Measurements from ENCODE around the gene EFCAB10.

The EFCAB10 gene

DNA sequence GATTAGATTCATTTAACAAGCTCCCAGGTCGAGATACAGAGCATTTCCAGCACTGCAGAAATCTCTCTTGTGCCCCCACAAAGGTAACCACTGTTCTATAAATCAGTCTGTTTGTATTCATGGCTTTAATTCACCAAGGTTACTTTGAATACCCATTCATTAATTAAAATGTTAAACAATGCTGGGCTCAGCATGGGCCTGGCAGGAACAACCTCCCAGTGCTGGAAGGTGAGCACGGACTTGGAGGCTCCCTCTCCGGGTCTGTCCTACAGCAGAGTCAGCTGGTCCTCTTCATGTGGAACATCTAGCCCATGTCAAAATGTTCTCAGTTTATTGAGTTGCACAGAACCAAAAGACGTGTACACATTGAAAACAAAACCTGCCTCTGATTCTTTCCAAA, 15.6 kb upstream of the EFCAB10 start:
- no peak for DNase-seq

DNA sequence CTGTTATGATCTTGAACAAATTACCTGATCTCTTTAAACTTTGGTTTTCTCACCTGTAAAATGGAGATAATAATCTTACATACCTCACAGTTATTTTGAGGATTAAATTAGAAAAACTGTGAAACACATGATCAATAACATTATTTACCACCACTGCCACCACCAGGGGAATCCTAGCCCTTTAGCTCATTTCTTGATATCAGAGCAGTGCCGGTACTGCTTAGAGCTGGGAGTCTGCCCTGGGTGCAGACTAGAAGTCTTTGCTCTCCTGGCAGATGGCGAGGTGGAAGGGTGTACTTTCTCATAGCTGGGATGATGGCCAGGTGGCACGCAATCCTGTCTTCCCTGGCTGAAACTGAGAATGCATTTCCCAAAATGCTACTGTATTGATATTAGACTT, 12.7 kb upstream of the EFCAB10 start:
- no peak for DNase-seq

DNA sequence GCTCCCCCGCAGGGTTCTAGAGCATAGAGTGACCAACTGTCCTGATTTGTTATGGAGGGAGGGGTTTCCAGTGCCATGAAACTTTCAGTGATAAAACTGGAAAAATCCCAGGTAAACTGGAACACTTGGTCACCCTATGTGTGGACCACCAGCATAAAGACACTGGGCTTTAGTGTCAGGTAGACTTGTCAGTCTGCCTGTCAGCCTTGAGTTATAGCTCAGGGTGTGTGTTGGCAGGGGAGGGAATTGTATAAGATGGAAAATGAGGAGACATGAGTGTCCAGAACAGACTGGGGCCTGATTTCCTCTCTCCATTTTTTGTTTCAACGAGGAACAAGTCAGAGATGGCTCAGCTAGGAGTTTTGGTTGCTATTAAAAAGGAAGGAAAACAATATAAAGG, 10.2 kb upstream of the EFCAB10 start:
- DNase-seq: no peak

DNA sequence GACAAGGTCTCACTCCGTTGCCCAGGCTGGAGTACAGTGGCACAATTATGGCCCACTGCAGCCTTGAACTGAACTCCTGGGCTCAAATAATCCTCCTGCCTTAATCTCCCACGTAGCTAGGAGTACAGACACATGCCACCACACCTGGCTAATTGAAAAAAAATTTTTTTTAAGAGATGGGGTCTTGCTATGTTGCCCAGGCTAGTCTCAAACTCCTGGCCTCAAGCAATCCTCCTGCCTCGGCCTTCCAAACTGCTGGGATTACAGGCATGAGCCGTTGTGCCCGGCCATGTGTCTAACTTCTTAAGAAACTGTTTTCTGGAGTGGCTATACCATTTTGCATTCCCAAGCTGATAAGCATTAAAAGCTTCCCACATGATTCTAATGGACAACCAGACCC, 9.5 kb upstream of the EFCAB10 start:
- DNase-seq: no peak

DNA sequence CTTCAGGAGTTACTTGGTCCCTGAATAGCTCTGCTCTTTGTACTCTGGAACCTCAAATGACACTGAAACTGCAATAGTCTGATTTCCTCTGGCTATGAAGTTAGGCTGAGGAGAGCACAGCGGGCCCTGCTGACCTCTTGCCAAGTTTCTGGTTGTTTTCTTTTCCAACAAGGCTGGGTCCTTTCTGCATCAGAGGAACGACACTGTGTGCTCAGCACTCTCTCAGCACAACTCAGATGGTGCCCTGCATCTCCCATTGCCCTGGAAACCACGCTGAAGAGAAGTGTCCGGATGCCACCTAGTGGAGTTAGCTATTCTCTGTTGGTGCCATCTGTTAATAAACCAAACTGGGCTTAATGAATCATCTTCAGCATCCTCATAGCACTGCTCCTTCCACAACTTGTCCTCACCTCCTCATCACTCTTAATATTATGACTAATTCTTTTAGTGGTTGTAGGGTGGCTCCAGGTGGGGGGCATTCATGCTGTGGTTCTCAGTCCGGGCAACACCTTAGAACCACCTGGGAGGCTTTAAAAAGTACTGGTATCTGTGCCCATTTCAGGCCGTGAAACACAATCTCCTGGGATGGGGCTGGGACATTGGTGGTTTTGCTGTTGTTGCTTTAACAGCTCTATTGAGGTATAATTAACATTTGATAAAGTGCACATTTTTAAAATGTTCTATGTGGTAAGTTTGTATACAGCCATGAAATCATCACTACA, 8.2 kb upstream of the EFCAB10 start:
- DNase-seq: no peak

DNA sequence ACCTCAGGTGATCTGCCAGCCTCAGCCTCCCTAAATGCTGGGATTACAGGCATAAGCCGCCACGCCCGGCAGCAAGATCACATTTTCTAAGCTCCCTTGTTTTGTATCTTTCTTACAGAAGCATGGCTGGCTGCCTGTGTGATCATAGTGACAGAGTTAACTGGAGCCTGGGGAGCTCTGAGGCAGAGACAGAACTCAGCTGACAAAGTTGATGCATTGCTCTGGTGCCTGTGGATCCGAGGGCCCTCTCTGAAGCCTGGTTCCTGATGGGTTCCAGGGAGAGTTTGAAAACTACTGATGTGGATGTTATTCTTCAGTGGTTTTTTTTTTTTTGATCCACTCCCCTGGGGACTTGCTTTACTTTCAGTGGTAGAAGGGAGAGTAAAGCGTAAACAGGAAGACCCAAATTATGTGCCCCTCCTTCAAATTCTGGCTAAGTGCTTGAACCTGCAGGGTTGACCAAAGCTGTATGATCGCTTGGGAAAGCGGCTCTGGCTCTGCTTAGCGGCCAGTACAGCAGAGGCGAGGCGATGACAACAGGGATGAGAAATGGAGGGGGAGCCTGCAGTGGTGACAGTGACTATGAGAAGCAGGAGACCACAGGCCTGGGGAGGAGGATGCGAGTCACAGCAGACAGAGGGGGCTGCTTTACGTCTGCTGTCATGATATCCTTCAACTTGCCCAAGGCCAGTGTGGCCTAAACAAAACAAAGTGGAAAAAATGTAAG, 6.8 kb upstream of the EFCAB10 start:
- no peak for DNase-seq

DNA sequence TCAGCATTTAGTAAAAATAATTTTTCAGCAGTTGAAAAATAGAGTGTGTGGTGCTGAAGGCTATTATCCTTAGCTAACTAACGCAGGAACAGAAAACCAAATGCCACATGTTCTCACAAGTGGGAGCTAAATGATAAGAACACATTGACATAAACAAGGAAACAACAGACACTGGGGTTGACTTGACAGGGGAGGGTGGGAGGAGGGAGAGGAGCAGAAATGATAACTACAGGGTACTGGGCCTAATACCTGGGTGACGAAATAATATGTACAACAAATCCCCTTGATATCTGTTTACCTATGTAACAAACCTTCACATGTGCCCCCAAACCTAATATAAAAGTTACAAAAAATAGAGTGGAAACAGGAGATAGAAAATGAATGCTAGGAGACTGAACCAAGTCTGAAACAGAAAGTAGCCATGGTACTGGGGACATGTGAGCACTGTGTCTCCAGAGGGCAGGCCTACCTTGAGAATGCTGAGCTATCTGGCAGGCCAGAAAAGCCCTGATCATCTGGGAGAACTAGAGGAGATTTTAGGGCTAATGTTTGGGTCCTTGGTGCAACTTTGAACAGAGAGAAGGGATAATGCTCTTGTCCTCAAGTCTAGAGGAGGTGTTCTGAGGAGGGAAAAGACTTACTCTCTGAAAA, 4.7 kb upstream of the EFCAB10 start:
- DNase-seq: no peak

DNA sequence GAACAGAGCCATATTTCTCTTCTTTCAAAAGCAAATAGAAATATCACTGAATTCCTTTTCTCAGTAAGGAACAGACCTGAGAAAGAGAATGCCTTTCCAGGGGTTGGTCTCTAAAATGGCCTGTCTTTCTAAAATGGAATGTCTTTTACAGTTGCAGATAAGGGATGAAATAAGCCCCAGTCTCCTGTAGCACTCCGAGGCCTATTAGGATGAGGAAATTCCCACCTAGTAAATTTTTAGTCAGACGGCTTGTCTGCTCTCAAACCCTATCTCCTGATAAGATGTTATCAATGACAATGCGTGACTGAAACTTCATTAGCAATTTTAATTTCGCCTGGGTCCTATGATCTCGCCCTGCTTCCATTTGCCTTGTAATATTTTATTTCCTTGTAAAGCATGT, 2.9 kb upstream of the EFCAB10 start:
- DNase-seq: no peak

DNA sequence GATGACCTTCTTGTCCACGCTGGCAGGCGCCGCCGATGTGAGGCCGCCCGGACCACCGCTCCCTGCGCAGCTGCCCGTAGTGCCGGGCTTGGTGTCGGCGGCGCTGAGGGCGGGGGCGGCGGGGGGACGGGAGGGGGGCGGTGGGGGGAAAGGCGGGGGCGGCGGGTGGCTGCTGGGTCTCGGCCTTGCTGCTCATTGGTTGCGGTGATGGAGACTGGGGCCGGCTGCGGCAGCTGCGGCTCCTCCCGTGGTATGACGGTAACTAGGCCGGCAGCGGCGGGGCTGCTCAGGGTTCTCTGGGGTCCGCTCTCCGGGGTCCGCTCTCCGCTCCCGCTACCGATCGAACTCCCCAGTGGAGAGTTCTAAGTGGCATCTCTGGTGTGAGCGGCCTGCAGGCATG, 1.8 kb upstream of the EFCAB10 start:
- DNase-seq: no peak

DNA sequence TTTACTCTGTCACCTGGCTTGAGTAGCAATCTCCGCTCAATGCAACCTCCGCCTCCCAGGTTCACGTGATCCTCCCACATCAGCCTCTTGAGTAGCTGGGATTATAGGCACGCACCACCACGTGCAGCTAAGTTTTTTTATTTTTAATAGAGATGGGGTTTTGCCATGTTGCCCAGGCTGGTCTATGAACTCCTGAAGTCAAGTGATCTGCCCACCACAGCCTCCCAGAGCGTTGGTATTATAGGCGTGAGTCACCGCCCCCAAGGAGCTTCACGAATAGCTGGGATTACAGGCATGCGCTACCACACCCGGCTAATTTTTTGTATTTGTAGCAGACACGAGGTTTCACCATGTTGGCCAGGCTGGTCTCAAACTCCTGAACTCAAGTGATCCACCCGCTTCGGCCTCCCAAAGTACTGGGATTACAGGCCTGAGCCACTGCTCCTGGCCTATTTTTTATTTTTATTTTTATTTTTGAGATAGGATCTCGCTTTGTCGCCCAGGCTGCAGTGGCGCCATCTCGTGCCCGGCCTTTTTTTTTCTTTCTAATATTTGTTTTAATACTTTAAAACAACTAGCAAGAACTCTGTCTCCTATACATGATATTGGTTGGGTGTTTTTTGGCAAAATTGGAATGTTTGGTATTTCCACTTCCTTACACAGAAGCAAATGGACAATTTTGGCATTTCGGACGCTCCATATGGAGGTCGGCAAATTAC, 1.1 kb downstream of the EFCAB10 start:
- no peak for DNase-seq

DNA sequence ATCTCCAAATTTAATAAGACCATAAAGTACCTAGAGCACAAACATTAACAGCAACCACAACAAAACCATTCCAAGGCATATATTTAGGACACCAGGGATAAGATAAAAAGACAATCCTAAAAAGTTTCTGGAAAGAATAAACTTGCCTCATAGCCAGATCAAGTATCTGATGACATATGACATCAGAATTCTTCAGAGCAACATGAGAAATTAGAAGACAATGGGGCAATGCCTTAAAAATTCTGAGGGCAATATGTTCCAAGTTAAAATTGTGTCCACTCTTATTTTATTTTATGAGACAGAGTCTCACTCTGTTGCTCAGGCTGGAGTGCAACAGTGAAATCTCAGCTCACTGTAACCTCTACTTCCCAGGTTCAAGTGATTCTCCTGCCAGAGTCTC, 2.8 kb downstream of the EFCAB10 start:
- no peak for DNase-seq

DNA sequence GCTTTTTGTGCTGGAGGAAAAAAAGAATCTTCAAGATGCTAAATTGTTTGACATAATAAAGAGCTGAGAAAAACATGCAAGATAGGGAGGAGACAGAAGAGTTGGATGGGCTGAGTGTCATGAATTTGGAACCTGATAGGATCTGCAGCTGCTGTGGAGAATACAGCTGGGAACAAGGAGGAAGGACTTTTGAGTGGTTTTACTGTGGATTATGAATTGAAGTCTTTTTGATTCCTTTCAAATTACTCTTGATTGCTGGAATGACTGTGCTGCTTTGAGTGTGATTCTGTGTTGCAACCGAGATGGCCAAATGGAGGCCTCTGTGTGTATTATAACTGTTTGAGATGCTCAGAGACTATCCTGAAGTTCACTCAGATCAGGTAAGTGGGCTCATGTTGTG, 4.0 kb downstream of the EFCAB10 start:
- DNase-seq: no peak

DNA sequence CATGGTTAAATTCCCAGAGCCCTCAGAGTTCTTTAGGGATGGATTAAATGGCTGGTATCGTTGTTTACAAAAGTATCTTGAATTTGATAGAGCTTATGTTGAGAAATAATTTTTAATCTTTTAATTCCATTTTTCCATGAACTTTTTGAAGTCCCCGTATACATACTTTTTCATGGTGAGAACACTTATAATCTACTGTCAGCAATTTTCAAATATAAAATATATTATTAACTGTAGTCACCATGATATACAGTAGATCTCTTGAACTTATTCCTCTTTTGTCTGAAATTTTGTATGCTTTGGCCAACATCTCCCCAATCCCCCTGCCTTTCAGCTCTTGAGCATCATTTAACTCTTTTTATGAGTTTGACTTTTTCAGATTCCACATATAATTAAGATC, 9.4 kb downstream of the EFCAB10 start:
- no peak for DNase-seq

DNA sequence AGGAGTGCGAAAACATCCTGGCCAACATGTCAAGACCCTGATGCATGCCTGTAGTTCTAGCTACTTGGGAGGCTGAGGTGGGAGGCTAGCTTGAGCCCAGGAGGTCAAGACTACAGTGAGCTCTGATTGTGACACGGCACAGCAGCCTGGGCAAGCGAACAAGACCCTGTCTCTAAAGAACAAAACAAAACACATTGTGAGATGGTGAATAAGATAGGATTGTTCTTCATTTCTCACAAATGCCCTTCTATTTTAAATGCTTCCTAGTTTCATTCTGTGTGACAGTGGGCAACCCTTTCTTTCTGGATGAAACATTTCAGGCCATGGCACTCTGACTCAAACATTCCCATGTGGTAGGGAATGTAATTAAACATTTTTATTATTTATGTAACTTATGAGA, 13.5 kb downstream of the EFCAB10 start:
- no peak for DNase-seq

DNA sequence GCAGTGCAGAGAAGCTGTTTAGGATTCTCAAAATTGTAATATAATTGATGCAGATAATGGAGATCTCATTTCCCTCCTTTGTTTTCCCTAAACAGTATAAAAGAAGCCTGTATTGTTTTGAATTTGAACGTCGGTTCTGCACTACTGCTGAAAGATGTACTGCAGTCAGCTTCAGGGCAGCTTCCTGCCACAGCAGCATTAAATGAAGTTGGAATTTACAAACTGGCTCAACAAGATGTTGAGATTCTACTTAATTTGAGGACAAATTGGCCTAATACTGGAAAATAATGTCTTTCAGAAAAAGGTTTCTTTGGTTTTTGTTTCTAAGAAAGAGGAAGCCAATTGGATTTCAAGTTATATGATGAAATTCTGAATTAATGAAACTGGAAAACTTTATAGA, 14.3 kb downstream of the EFCAB10 start:
- no peak for DNase-seq

DNA sequence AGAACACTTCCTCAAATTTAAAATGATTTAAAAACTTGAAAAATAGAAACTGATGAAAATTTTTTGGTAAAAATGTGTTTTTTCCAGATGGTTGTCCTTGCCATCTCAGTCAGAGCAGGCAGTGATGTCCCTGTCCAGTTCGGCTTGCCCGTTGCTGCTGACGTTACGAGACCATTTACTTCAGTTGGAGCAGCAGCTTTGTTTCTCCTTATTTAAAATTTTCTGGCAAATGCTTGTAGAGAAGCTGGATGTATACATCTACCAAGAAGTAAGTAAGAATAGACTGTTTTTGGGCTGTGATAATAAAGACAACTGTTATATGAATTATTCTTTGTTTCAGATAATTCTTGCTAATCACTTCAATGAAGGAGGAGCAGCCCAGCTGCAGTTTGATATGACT, 16.1 kb downstream of the EFCAB10 start:
- DNase-seq: no peak

DNA sequence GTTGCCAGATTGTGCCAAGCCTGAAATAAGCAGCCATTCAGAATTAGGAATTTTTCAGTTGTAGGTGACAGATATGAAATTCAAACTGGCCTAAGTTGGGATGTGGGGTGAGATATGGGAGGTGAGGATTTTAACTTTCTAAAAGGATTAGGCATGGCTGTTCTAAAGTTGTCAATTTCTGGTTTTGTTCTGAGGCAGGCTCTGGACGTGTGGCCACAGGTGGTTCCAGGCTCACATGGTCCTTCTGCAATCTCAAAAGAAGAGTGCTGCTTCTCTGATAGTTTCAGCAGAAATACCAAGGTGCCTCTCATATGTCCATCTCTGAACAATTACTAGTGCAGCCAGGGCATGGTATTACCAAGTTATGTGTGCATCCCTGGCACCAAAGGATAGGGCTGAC, 21.4 kb downstream of the EFCAB10 start:
- DNase-seq: no peak

DNA sequence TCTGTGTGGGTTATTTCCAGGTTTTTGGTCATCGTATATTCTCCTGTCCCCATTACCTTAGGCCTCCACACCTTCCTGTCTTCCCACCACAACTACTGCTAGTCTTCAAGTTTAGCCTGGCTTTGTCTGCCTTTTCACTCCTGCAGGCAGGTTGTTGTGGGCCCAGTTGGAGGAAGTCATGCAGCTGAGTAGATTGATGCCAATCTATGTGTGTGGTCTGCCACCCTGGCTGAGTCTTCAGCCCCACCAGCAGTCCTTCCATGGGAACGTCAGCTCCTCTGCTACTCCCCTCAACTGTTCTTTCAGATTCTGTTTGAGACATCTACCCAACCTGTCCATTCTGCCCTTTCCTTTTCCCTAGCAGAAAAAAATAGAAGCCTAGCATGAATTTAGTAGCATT, 43.0 kb downstream of the EFCAB10 start:
- no peak for DNase-seq

DNA sequence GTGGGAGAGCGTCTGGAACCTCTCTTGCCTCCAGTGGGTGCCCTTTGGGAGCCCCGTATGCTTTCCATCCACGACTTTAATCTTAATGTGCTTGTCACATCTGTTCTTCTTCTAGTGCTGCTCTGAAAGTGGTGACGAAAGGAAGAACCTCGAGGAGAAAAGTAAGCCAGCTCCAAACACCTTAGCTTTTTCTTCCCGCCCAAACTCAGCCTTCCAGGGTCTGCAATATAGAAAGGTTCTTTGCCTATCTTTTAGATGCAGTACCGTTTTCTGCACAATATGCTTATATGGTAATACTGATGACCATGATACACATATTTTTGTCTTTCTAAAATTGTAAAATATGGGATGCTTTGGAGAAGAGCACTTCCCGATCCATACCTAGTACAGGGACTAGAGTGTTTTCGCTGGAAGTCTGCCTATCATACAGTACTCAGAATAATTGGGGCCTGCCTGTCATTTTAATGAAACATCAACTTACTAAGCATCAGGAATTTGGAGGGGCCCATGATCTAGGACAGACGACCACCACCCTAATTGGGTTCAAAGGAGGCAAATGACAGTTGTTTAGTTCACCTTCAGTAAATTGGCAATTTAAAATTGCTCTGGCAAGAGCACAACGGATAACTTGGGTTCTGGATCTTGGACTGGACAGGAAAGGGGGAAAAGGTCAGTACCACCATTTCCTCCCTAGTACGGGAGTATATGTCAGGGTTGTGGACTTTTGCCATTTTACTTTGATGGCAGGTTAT, 48.4 kb downstream of the EFCAB10 start:
- DNase-seq: no peak

DNA sequence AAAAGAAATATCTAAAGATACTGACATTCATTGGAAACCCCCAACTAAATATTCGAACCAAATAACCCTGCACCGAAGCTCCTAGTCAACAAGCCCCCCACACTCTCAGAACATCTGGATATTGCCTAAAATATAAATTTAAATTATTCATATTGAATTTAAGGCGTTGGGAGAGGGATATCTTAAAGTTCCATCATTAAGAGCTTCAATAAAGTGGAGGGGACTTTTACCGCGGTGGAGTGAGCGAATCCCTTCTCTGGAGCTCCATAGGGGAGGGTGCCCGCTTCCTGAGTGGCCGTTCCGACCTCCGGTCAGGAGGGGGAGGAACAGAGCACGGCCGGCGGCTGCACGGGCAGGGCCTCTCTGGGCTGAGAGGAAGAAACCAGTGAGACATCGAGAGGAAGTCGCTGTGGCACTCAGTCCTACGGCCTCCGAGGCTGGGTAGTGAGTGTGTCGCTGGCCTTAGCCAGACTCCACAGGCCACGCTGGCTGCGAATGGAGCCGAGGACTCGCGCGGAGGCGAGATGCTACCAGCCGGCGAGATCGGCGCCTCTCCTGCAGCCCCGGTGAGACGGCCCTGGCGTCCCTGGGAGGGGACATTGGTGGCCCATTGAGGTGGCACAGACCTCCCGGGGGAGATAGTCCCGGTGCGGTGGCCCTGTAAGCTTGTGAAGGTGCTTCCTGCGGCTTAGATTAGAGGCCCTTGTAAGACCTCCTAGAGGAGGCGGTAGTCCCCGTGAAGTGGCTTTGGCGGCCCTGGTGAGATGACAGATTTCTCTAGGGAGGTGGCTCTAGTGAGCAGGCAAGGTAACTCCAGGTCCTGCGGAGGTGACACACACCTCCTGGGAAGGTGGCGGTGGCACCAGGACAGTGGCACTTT, 49.3 kb downstream of the EFCAB10 start, which contains the start of gene RINT1:
RINT1 (plus strand) TSS at position 410 of the 880 bp plus-strand sequence; CDS start at position 525, 115 bp downstream.
- peak; percentile 68 for DNase-seq

DNA sequence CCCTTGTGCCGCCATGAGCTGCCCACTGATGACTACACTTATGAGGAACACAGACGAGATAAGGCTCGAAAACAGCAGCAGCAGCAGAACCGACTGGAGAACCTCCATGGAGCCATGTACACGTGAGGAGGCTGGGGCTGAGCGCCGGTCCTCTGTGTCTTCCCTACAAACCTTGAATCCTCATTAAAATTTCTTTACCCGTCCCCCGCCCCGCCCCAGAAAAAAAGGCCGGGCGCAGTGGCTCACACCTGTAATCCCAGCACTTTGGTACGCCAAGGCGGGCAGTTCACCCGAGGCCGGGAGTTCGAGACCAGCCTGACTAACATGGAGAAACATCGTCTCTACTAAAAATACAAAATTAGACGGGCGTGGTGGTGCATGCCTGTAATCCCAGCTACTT, 50.7 kb downstream of the EFCAB10 start:
- no peak for DNase-seq

DNA sequence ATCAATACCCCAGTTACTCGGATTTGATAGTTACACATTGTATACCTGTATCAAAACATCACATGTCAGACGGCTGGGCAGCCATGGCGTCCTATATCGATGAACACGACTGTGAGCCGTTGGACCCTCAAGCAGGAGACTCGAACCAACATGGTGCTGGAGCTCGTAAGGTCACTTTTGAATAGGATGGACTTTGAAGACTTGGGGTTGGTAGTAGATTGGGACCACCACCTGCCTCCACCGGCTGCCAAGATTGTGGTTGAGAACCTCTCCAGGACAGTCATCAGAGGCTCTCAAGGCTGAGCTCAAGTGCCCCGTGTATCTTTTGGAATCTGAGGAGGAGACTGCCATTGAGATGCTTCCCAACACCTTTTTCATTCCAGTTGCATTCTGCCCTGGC, 51.2 kb downstream of the EFCAB10 start:
- DNase-seq: no peak
